NCI-H1105 (cell line): ENCODE data around the gene NCAN.

Experiments used
- DNase-seq: peaks from one replicate; lab custom pipeline; 2025; lab: John Stamatoyannopoulos, UW

The NCAN gene

DNA sequence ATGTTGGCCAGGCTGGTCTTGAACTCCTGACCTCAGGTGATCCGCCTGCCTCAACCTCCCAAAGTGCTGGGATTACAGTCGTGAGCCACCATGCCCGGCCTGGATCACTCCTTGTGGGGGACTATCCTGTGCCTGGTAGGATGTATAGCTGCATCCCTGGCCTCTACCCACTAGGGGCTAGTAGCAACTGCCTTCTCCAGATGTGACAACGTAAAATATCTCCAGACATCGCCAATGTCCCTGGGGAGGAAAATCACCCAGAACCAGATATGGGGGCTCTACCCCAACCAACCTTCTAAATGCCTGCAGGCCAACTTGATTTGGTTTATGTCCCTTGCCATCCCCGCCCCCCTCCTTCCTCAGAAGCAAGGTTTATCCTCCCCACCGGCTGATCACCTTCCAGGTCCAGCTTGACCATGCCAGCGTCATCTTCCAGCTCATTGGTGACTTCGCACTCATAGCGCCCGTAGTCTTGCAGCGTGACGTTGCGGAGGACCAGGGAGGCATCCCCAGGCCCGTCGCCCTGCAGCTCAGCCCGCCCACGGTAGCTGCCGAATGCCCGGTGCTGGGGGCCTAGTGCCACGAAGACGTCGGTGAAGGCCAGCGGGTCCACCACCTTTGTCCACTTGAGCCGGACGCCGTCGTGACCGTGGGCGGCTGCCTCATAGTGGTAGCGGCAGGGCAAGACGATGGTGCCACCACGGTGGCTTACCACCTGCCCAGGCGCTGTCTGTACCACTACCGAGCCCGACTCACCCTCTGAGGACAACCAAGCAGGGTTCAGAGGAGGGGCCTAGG is 48.9 kb downstream of the NCAN start:
- no peak for DNase-seq

GRCh38 chr19:19261350-19262189 is 49.8 kb downstream of the NCAN start:
- no peak for DNase-seq

- no peak for DNase-seq
These were observed 50.7 kb downstream of the NCAN start for GRCh38 chr19:19262190-19263057.

DNA sequence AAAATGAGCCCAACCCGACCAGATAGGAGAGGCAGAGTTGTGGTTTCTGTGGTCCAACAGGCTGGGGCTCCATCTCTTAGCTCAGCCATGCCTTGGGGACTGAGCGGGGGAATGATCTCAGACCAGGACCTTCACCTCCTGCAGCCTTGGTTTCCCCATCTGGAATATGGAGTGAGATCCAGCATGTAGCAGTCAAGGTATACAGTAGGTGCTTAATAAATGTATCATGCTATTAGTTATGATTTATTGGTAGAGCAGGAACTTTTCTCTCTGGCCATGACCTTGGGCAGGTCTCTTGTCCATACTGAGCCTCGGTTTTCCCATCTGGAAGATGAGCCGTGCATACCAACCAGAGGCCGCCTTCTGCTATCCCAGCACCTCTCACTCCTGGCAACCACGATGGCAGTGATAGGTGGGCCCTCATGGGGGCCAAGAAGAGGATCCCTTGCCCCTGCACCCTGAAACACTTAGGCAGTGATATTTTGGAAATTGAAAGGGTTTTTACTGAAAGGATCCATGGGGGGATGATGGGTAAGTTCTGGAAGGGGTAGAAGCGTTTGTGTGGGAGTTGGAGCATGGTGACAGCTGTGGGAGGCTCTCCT is 52.2 kb downstream of the NCAN start:
- no peak for DNase-seq

GRCh38 chr19:19267305-19267704 is 55.5 kb downstream of the NCAN start:
- no peak for DNase-seq

- DNase-seq: no peak
These were observed 57.0 kb downstream of the NCAN start for GRCh38 chr19:19268453-19269385.

- no peak for DNase-seq
These were observed 58.4 kb downstream of the NCAN start for GRCh38 chr19:19269952-19270694.

DNA sequence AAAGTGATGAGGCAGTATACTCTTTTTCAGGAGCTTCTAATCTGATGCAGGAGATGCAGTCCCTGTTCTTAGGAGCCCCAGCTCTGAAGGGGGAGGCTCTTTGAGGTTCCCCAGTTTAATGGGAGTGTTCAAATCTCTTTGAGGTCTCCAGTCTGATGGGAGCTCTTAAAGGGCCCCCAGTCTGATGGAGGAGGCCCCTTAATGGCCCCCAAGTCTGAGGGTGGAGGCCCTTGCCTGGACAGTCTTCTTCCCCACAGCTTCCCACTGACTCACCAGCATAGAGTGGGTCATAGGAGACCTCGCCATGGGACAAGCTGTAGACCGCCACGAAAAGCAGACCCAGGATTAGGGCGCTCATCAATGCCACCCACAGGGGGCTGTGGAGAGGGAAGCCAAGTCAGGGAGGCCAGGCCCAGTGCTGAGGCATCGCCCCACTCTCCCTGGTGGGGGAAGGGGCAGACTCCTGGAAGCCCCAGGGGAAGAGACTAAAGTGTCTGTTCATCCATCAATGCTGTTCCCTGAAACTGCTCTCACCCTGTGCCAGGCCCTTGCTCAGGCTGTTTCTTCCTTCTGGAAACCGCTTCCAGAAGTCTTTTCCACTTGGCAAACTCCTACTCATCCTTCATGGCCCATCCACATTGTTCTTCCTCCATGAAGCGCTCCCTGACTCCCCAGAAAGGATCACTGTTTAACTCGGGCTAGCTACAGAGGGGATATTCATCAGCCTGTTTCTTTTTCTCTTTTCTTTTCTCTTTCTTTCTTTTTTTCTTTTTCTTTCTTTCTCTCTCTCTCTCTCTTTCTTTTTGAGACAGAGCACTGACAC is 59.2 kb downstream of the NCAN start:
- no peak for DNase-seq

- no peak for DNase-seq
These were observed 60.3 kb downstream of the NCAN start for GRCh38 chr19:19271828-19272599.

- no peak for DNase-seq
These were observed 62.4 kb downstream of the NCAN start for GRCh38 chr19:19274146-19274545.

GRCh38 chr19:19274716-19275565 is 63.2 kb downstream of the NCAN start:
- DNase-seq: no peak

DNA sequence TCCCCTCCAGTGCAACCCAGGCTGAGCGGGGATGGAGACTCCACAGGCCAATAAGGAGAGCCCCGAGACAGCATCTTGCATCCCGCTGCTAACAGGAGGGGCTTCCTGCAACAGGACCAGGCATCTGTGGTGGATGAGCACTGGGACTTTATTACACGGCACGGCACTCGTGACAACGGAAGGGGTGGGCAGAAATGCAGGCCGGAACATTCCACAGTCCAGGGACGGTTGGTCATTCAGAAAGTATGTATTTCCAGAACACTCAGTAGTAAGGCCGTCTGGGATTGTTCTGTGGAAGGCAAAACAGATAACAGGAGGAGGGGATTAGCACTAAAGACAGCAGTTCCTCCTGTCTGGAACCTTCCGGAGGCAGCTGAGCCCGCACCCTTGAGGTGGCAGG is 64.6 kb downstream of the NCAN start:
- DNase-seq: no peak

GRCh38 chr19:19276851-19277250 is 65.1 kb downstream of the NCAN start:
- DNase-seq: no peak

DNA sequence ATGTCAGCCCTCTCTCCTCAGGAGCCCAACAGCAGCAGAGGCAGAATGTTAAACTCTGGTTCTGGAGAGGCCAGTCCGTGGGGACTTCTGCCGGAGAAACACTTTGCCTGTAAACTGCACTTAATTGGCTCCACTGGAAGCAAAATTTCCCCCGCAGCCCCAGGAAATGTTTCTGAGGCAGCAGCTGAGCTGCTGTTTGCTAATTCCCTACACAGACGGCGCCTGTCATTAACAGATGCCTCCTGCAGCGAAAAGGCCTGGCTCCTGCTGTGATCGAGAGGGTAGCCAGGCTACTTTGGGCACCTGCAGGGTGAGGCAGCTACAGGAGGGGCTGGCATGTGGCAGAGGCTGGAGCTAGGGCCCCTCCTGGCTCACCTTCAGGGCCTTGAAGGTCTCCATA is 66.6 kb downstream of the NCAN start:
- no peak for DNase-seq

DNA sequence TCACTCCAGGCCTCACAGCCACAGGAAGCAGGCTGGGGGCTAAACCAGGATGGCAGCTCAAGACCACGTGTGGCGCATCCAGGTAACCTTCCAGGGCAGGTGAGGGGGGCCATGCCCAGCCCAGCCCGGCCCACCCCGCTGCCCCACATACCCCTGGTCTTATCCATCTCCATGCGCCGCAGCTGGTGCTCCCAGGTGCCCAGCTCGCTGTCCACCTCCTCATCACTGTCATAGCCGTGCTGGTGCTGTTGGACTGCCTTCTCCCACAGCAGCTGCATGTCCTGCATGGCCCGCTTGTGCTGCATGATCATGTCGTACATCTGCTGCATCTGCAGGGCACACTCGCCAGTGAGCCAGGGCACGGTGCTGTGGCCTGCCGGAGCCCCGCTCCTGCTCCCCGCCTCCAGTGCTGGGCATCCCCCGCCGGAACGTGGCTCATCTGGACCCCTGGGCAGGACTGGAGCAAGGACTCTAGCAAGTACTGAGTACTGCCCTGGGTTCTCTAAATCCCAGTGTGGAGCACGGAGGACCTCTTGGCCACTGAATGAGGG is 67.4 kb downstream of the NCAN start:
- no peak for DNase-seq

DNA sequence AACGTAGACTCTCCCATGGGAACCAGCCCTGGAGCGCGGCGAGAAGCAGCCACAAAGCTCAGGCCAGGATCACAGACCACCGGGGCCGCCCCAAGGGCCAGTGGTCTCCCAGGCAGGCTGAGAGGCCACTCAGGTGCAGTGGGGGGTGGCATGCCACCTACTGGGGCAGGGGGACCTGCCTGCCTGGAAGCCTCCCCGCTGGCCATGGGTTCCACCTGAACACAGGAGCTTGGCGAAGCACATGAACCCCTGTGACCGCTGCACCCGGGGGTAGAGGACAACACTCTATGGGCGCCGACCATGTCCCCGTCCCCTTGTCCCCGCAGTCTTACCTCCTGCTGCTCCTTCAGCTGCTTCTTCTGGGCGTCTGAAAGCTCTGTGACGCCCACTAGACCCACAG is 68.1 kb downstream of the NCAN start:
- DNase-seq: no peak

DNA sequence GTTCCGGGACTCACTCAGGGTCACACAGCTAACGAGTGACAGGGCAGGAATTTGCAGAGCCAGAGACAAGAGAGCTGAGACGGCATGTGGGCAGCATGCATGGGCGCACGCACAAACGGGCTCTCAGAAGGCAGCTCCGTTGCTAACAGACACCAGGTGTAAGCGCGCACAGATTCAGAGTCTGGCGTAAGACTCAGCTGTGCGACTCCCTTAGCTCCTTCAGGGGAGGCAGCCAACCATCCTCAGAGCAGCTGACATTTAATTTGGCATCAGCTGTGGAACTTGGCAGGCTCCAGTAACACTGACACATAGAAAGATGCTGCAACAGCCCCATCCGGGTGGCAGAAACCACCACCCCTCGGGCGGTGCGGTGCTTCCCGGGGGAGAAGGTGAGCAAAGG is 68.8 kb downstream of the NCAN start:
- DNase-seq: no peak
